Measurements from ENCODE around the gene ASB18. TPM values are rescaled to one million over a fixed set of nuclear protein-coding genes. Genes with fewer than 3 reads are reported as not detected.

Gene ASB18
- total and polyA plus RNA-seq, 2 experiments from 2014 or later = not detected

GRCh38 chr2:236173729-236174607 lies 90.2 kb downstream of the ASB18 start:
- H3K36me3 ChIP-seq (replicated peaks; ENCODE audit: insufficient read depth, low read depth) = no peaks in the 10 kb centered on the region
- no peaks in the 10 kb centered on the region for H3K9me2 ChIP-seq (replicated peaks; ENCODE audit: insufficient read depth)
- peaks cover 16% of the 10 kb centered on the region for H3K4me1 ChIP-seq (ENCODE audit: insufficient read depth)
- H3K27me3 ChIP-seq = peaks cover 97% of the 10 kb centered on the region
- no peak overlapping the region for H2AFZ ChIP-seq
- H4K20me1 ChIP-seq (ENCODE audit: insufficient read depth, poor library complexity, severe bottlenecking) = no peaks in the 10 kb centered on the region
- WGBS (ENCODE audit: low lambda C conversion rate, missing lambda C conversion rate) = 7% methylated on average over 23 of the region's 23 CpGs
- no peak overlapping the region for H3K4me2 ChIP-seq
- no peaks in the 10 kb centered on the region for H3K79me2 ChIP-seq
- no peak for TF ChIP-seq EZH2phosphoT487 (IDR thresholded peaks at IDR 0.05; ENCODE audit: low read depth, severe bottlenecking, unreplicated experiment)
- peak; percentile 0 for TF ChIP-seq EZH2 (IDR thresholded peaks at IDR 0.05; ENCODE audit: borderline replicate concordance)
- TF ChIP-seq CTCF (IDR thresholded peaks at IDR 0.05; ENCODE audit: poor library complexity) = no peak
- DNase-seq (ENCODE audit: low spot score) = no peak
- H3K4me3 ChIP-seq = no peak overlapping the region
- H3K9me3 ChIP-seq (ENCODE audit: low read depth) = no peaks in the 10 kb centered on the region
- H3K27ac ChIP-seq = no peak overlapping the region

GRCh38 chr2:236173036-236173728 lies 91.0 kb downstream of the ASB18 start:
- H3K36me3 ChIP-seq (replicated peaks; ENCODE audit: insufficient read depth, low read depth) = no peaks in the 10 kb centered on the region
- H3K27ac ChIP-seq = no peak overlapping the region
- no peaks in the 10 kb centered on the region for H3K9me2 ChIP-seq (replicated peaks; ENCODE audit: insufficient read depth)
- peak overlapping the region; percentile 33 for H3K4me2 ChIP-seq
- peaks cover 97% of the 10 kb centered on the region for H3K27me3 ChIP-seq
- H4K20me1 ChIP-seq (ENCODE audit: insufficient read depth, poor library complexity, severe bottlenecking) = no peaks in the 10 kb centered on the region
- TF ChIP-seq CTCF (IDR thresholded peaks at IDR 0.05; ENCODE audit: poor library complexity) (no peak), EZH2 (IDR thresholded peaks at IDR 0.05; ENCODE audit: borderline replicate concordance) (peak; percentile 96), EZH2phosphoT487 (IDR thresholded peaks at IDR 0.05; ENCODE audit: low read depth, severe bottlenecking, unreplicated experiment) (peak; percentile 80)
- no peak for DNase-seq (ENCODE audit: low spot score)
- H3K9me3 ChIP-seq (ENCODE audit: low read depth) = no peaks in the 10 kb centered on the region
- no peaks in the 10 kb centered on the region for H3K79me2 ChIP-seq
- H3K4me1 ChIP-seq (ENCODE audit: insufficient read depth) = peaks cover 13% of the 10 kb centered on the region
- WGBS (ENCODE audit: low lambda C conversion rate, missing lambda C conversion rate) = 3% methylated on average over 35 of the region's 62 CpGs
- no peak overlapping the region for H3K4me3 ChIP-seq
- no peak overlapping the region for H2AFZ ChIP-seq

GRCh38 chr2:236172255-236173035 lies 91.8 kb downstream of the ASB18 start:
- H3K27ac ChIP-seq = no peak overlapping the region
- 3% methylated on average over 46 of the region's 46 CpGs for WGBS (ENCODE audit: low lambda C conversion rate, missing lambda C conversion rate)
- H3K4me1 ChIP-seq (ENCODE audit: insufficient read depth) = peaks cover 8% of the 10 kb centered on the region
- no peaks in the 10 kb centered on the region for H3K79me2 ChIP-seq
- DNase-seq (ENCODE audit: low spot score) = no peak
- H3K27me3 ChIP-seq = peaks cover 98% of the 10 kb centered on the region
- no peaks in the 10 kb centered on the region for H4K20me1 ChIP-seq (ENCODE audit: insufficient read depth, poor library complexity, severe bottlenecking)
- TF ChIP-seq CTCF (IDR thresholded peaks at IDR 0.05; ENCODE audit: poor library complexity) (no peak), EZH2 (IDR thresholded peaks at IDR 0.05; ENCODE audit: borderline replicate concordance) (peak; percentile 96), EZH2phosphoT487 (IDR thresholded peaks at IDR 0.05; ENCODE audit: low read depth, severe bottlenecking, unreplicated experiment) (peak; percentile 77)
- no peak overlapping the region for H2AFZ ChIP-seq
- H3K4me2 ChIP-seq = peak overlapping the region; percentile 33
- H3K36me3 ChIP-seq (replicated peaks; ENCODE audit: insufficient read depth, low read depth) = no peaks in the 10 kb centered on the region
- H3K4me3 ChIP-seq = no peak overlapping the region
- H3K9me2 ChIP-seq (replicated peaks; ENCODE audit: insufficient read depth) = no peaks in the 10 kb centered on the region
- no peaks in the 10 kb centered on the region for H3K9me3 ChIP-seq (ENCODE audit: low read depth)
